H9 (cell line): ENCODE data around the gene SHMT2. TPM values are rescaled to one million over a fixed set of nuclear protein-coding genes. Genes with fewer than 3 reads are reported as not detected.

ENCODE experiments used
- DNase-seq: peaks from one replicate; pipeline ENCODE4 v3.0.0-alpha.2; 2017
- H2AFZ ChIP-seq: one replicate; pipeline ENCODE4 v1.6.1; 2013; ENCODE audit warnings: mild to moderate bottlenecking, low read length, control low read depth, moderate library complexity
- H2AK5ac ChIP-seq: 2 replicates; pipeline ENCODE4 v1.6.1; 2013; ENCODE audit warnings: low read length, control low read depth, mixed read lengths; ENCODE audit not compliant: insufficient read length
- H2BK120ac ChIP-seq: one replicate; pipeline ENCODE4 v1.6.1; 2013; ENCODE audit warnings: low read depth, mild to moderate bottlenecking, low read length, control low read depth, inconsistent platforms; ENCODE audit not compliant: poor library complexity, severe bottlenecking
- H2BK12ac ChIP-seq: 2 replicates; pipeline ENCODE4 v1.6.1; 2013; ENCODE audit warnings: low read length, control low read depth, mixed read lengths, low read depth; ENCODE audit not compliant: insufficient read length
- H2BK15ac ChIP-seq: 2 replicates; pipeline ENCODE4 v1.6.1; 2013; ENCODE audit warnings: low read depth, low read length, control low read depth
- H2BK20ac ChIP-seq: one replicate; pipeline ENCODE4 v1.6.1; 2013; ENCODE audit warnings: low read depth, mild to moderate bottlenecking, low read length, control low read depth, inconsistent platforms; ENCODE audit not compliant: poor library complexity, severe bottlenecking
- H2BK5ac ChIP-seq: 2 replicates; pipeline ENCODE4 v1.6.1; 2013; ENCODE audit warnings: low read length, control low read depth, mixed read lengths; ENCODE audit not compliant: insufficient read length
- H3K14ac ChIP-seq: 2 replicates; pipeline ENCODE4 v1.6.1; 2013; ENCODE audit warnings: low read length, control low read depth; ENCODE audit not compliant: insufficient read depth
- H3K18ac ChIP-seq: 2 replicates; pipeline ENCODE4 v1.6.1; 2013; ENCODE audit warnings: low read depth, mild to moderate bottlenecking, mixed read lengths, low read length, control low read depth; ENCODE audit not compliant: insufficient read length
- H3K23ac ChIP-seq: 2 replicates; pipeline ENCODE4 v1.6.1; 2013; ENCODE audit warnings: low read length, control low read depth, mixed read lengths, low read depth; ENCODE audit not compliant: insufficient read length
- H3K23me2 ChIP-seq: 2 replicates; pipeline ENCODE4 v1.6.1; 2013; ENCODE audit warnings: low read depth, mild to moderate bottlenecking, mixed read lengths, low read length, control low read depth; ENCODE audit not compliant: insufficient read length, poor library complexity, severe bottlenecking
- H3K27ac ChIP-seq: 2 replicates; pipeline ENCODE4 v1.5.1; 2013; ENCODE audit warnings: low read length, control low read depth, mixed read lengths, low read depth; ENCODE audit not compliant: insufficient read length
- H3K27me3 ChIP-seq: 2 replicates; pipeline ENCODE4 v1.6.1; 2013; ENCODE audit warnings: low read length, control low read depth, inconsistent platforms; ENCODE audit not compliant: insufficient read depth
- H3K4ac ChIP-seq: 2 replicates; pipeline ENCODE4 v1.6.1; 2013; ENCODE audit warnings: low read depth, mild to moderate bottlenecking, control low read depth, inconsistent platforms, low read length, moderate library complexity
- H3K4me1 ChIP-seq: 2 replicates; pipeline ENCODE4 v1.6.1; 2013; ENCODE audit warnings: low read length, control low read depth, inconsistent platforms; ENCODE audit not compliant: insufficient read depth
- H3K4me2 ChIP-seq: 2 replicates; pipeline ENCODE4 v1.6.1; 2013; ENCODE audit warnings: low read length, control low read depth, mixed read lengths; ENCODE audit not compliant: insufficient read length, insufficient read depth
- H3K56ac ChIP-seq: 2 replicates; pipeline ENCODE4 v1.6.1; 2013; ENCODE audit warnings: low read depth, mild to moderate bottlenecking, mixed read lengths, low read length, control low read depth; ENCODE audit not compliant: insufficient read length
- H3K79me1 ChIP-seq: 2 replicates; pipeline ENCODE4 v1.6.1; 2013; ENCODE audit warnings: low read depth, mild to moderate bottlenecking, moderate library complexity, low read length, control low read depth, inconsistent platforms; ENCODE audit not compliant: insufficient read depth, poor library complexity, severe bottlenecking
- H3K79me2 ChIP-seq: 2 replicates; pipeline ENCODE4 v1.6.1; 2013; ENCODE audit warnings: low read length, control low read depth, inconsistent platforms; ENCODE audit not compliant: insufficient read depth
- H3K9ac ChIP-seq: 2 replicates; pipeline ENCODE4 v1.6.1; 2013; ENCODE audit warnings: low read length, control low read depth, mixed read lengths; ENCODE audit not compliant: insufficient read length; ENCODE audit errors: extremely low read depth
- H3K9me3 ChIP-seq: one replicate; pipeline ENCODE4 v1.6.1; 2013; ENCODE audit warnings: low read depth, low read length, inconsistent platforms; ENCODE audit not compliant: control insufficient read depth
- H3T11ph ChIP-seq: one replicate; pipeline ENCODE4 v1.6.1; 2013; ENCODE audit warnings: mild to moderate bottlenecking, low read length, control low read depth, inconsistent platforms
- H4K20me1 ChIP-seq: one replicate; pipeline ENCODE4 v1.6.1; 2013; ENCODE audit not compliant: control insufficient read depth, insufficient read length, insufficient read depth
- H4K5ac ChIP-seq: 2 replicates; pipeline ENCODE4 v1.6.1; 2013; ENCODE audit warnings: low read depth, mild to moderate bottlenecking, mixed read lengths, low read length, control low read depth; ENCODE audit not compliant: insufficient read length
- H4K8ac ChIP-seq: replicated peaks from 2 replicates; pipeline ENCODE4 v1.6.1; 2013; ENCODE audit warnings: low read length, control low read depth, mixed read lengths, low read depth; ENCODE audit not compliant: insufficient read length
- H4K91ac ChIP-seq: 2 replicates; pipeline ENCODE4 v1.6.1; 2013; ENCODE audit warnings: low read depth, mild to moderate bottlenecking, moderate library complexity, mixed read lengths, low read length, control low read depth; ENCODE audit not compliant: insufficient read length
- H3K27ac Mint-ChIP-seq, 3 experiments: 2 replicates in 2 of 3; 3 replicates in 1 of 3; pipeline ENCODE4 v1.8.0; 2020 to 2021; ENCODE audit warnings: mixed read lengths in 3 of 3, mild to moderate bottlenecking in 1 of 3, moderate library complexity in 1 of 3
- H3K27me3 Mint-ChIP-seq: 2 replicates; pipeline ENCODE4 v1.8.0; 2021; ENCODE audit warnings: low read depth, mild to moderate bottlenecking, moderate library complexity, mixed read lengths
- H3K36me3 Mint-ChIP-seq, 3 experiments: 2 replicates in 2 of 3; 3 replicates in 1 of 3; pipeline ENCODE4 v1.8.0; 2020 to 2021; ENCODE audit warnings: low read depth in 3 of 3, mixed read lengths in 3 of 3; ENCODE audit not compliant: insufficient read depth in 1 of 3
- H3K4me1 Mint-ChIP-seq, 2 experiments: 2 replicates each; pipeline ENCODE4 v1.8.0; 2020; ENCODE audit warnings: mixed read lengths in 2 of 2
- H3K4me3 Mint-ChIP-seq, 2 experiments: 2 replicates in 1 of 2; 3 replicates in 1 of 2; pipeline ENCODE4 v1.8.0; 2020 to 2021; ENCODE audit warnings: mild to moderate bottlenecking in 2 of 2, mixed read lengths in 2 of 2, moderate library complexity in 1 of 2
- H3K9me3 Mint-ChIP-seq, 2 experiments: 2 replicates in 1 of 2; 3 replicates in 1 of 2; pipeline ENCODE4 v1.8.0; 2020; ENCODE audit warnings: mild to moderate bottlenecking in 2 of 2, mixed read lengths in 2 of 2, moderate library complexity in 1 of 2
- CTCF ChIP-seq: fragments of 200-600 bp; sonication (generic); conservative IDR thresholded peaks from 3 replicates; pipeline ENCODE4 v1.8.0; 2021; ENCODE audit warnings: antibody characterized with exemption, mild to moderate bottlenecking
- WGBS: extraction: QIAGEN DNeasy Blood & Tissue Kit; methylation state at CpG from one replicate; pipeline ENCODE4 v1.1.7; 2013; ENCODE audit warnings: missing lambda C conversion rate, low lambda C conversion rate, mixed read lengths; ENCODE audit not compliant: insufficient read length; ENCODE audit errors: extremely low coverage; 5-methylcytosine and 5-hydroxymethylcytosine counted together
- total RNA-seq: library from RNA; stranded (reverse); gene quantifications from 2 replicates; pipeline ENCODE4 v1.2.1, GENCODE V29; 2021

Gene SHMT2
- total RNA-seq, 1 experiment from 2014 or later = 260 TPM

- Histone ChIP-seq H4K8ac (no peak overlapping the region), H3T11ph (no peak overlapping the region), H3K79me2 (no peaks in the 10 kb centered on the region), H2BK120ac (no peak overlapping the region), H3K4me2 (no peak overlapping the region), H3K23ac (no peak overlapping the region), H3K9me3 (no peaks in the 10 kb centered on the region), H2BK20ac (no peak overlapping the region), H3K18ac (no peak overlapping the region), H3K4ac (no peak overlapping the region), H3K14ac (no peak overlapping the region), H2BK15ac (no peak overlapping the region), H3K79me1 (no peaks in the 10 kb centered on the region), H2AK5ac (no peak overlapping the region), H3K9ac (no peak overlapping the region), H4K20me1 (no peaks in the 10 kb centered on the region), H2BK5ac (no peak overlapping the region), H3K23me2 (no peaks in the 10 kb centered on the region), H3K27ac (no peak overlapping the region), H4K91ac (no peak overlapping the region), H2BK12ac (no peak overlapping the region), H3K27me3 (no peaks in the 10 kb centered on the region), H4K5ac (no peak overlapping the region), H3K56ac (no peak overlapping the region), H3K4me1 (no peaks in the 10 kb centered on the region), H2AFZ (no peak overlapping the region)
- Mint-ChIP-seq H3K9me3 (no peaks in the 10 kb centered on the region; a peak in 1 of 5 replicates), H3K27me3 (no peaks in the 10 kb centered on the region; the same call in 1 of the 2 replicates), H3K36me3 (peaks cover 68 to 97% (median 96%) of the 10 kb centered on the region in 3 experiments), H3K4me3 (no peak overlapping the region), H3K4me1 (peaks cover 0 to under 1% of the 10 kb centered on the region in 2 experiments; a peak in 2 of 4 replicates), H3K27ac (0 out of 7 replicates have a peak overlapping the region, but pooled peaks of 1 of the 3 experiments have one; percentile 19)
- WGBS = no CpG with 5 or more reads among the region's 8 CpGs
- no peak for TF ChIP-seq CTCF
- no peak for DNase-seq
Measured at GRCh38 chr12:57188090-57188425, 41.5 kb upstream of the SHMT2 start.
